GM06990 (cell line): Measurements from ENCODE around the gene BCO1.

Source experiments
- DNase-seq: peaks from one replicate; pipeline ENCODE4 v3.0.0-alpha.2; 2011; ENCODE audit not compliant: insufficient read length; ENCODE audit errors: extremely low read depth
- H3K27me3 ChIP-seq: replicated peaks from 2 replicates; pipeline ENCODE4 v1.6.0; 2011; ENCODE audit warnings: low read length; ENCODE audit not compliant: control insufficient read depth, insufficient read depth
- H3K36me3 ChIP-seq: 2 replicates; pipeline ENCODE4 v1.5.1; 2011; ENCODE audit warnings: low read length; ENCODE audit not compliant: control insufficient read depth, insufficient read depth
- H3K4me3 ChIP-seq: replicated peaks from 2 replicates; pipeline ENCODE4 v1.5.1; 2011; ENCODE audit warnings: low read depth, mild to moderate bottlenecking, control low read depth, low read length
- CTCF ChIP-seq: IDR thresholded peaks from 2 replicates; pipeline ENCODE4 v1.5.1; 2011; ENCODE audit warnings: low read length, control low read depth, mild to moderate bottlenecking, inconsistent platforms; ENCODE audit not compliant: insufficient read depth, poor library complexity, severe bottlenecking

The BCO1 gene

GRCh38 chr16:81277541-81278080, 39.1 kb downstream of the BCO1 start:
- Histone ChIP-seq H3K27me3 (no peaks in the 10 kb centered on the region), H3K4me3 (no peak overlapping the region), H3K36me3 (no peaks in the 10 kb centered on the region)
- TF ChIP-seq CTCF = no peak
- DNase-seq = no peak

GRCh38 chr16:81278526-81278925, 40.0 kb downstream of the BCO1 start:
- no peak for DNase-seq
- Histone ChIP-seq H3K27me3 (no peaks in the 10 kb centered on the region), H3K4me3 (no peak overlapping the region), H3K36me3 (no peaks in the 10 kb centered on the region)
- TF ChIP-seq CTCF = no peak

- Histone ChIP-seq H3K36me3 (no peaks in the 10 kb centered on the region), H3K4me3 (no peak overlapping the region), H3K27me3 (no peaks in the 10 kb centered on the region)
- no peak for DNase-seq
- TF ChIP-seq CTCF = no peak
Measured at GRCh38 chr16:81279392-81279791, 40.9 kb downstream of the BCO1 start.

- no peaks in the 10 kb centered on the region for H3K27me3 ChIP-seq
- TF ChIP-seq CTCF = no peak
- no peaks in the 10 kb centered on the region for H3K36me3 ChIP-seq
- DNase-seq = no peak
- H3K4me3 ChIP-seq = no peak overlapping the region
Measured at GRCh38 chr16:81280393-81280792, 41.9 kb downstream of the BCO1 start.

GRCh38 chr16:81283044-81283443, 44.6 kb downstream of the BCO1 start:
- H3K27me3 ChIP-seq = no peaks in the 10 kb centered on the region
- no peak for DNase-seq
- TF ChIP-seq CTCF = no peak

GRCh38 chr16:81284995-81285600, 46.6 kb downstream of the BCO1 start:
- no peak for TF ChIP-seq CTCF
- no peaks in the 10 kb centered on the region for H3K27me3 ChIP-seq
- no peaks in the 10 kb centered on the region for H3K36me3 ChIP-seq
- DNase-seq = no peak
- no peak overlapping the region for H3K4me3 ChIP-seq

More at GRCh38 chr16:81283044-81283443, 44.6 kb downstream of the BCO1 start:
- H3K36me3 ChIP-seq = no peaks in the 10 kb centered on the region
- H3K4me3 ChIP-seq = no peak overlapping the region
